Measurements from ENCODE around the gene PAPOLB.

The PAPOLB gene

DNA sequence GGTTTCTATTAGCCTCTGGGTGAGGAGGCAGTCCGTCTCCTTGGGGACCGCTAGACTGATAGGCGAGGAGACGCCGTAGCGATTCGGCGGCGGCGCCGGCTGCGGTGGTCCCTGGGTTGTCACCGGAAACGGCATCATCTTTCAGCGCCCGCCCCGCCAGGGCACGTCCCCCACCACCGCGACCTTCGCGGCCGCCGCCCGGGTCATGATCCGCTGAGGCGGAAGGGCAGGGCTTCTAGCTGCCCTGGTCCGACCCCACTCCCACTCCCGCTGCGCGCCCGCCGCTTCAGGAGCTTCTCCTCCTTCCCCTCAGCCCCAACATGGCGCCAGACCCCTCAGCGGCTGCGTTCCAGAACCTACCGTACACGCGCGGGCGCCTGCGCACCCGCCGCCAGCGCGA lies at the start of gene PAPOLB:
Gene PAPOLB, minus strand, starts transcription at position 358 of the 400 bp plus-strand sequence. Its CDS starts 220 bp downstream, at position 138.
- peaks cover 7% of the 10 kb centered on the region for H3K9me3 ChIP-seq
- no peaks in the 10 kb centered on the region for H3K36me3 ChIP-seq
- TF ChIP-seq, protein P1, sequence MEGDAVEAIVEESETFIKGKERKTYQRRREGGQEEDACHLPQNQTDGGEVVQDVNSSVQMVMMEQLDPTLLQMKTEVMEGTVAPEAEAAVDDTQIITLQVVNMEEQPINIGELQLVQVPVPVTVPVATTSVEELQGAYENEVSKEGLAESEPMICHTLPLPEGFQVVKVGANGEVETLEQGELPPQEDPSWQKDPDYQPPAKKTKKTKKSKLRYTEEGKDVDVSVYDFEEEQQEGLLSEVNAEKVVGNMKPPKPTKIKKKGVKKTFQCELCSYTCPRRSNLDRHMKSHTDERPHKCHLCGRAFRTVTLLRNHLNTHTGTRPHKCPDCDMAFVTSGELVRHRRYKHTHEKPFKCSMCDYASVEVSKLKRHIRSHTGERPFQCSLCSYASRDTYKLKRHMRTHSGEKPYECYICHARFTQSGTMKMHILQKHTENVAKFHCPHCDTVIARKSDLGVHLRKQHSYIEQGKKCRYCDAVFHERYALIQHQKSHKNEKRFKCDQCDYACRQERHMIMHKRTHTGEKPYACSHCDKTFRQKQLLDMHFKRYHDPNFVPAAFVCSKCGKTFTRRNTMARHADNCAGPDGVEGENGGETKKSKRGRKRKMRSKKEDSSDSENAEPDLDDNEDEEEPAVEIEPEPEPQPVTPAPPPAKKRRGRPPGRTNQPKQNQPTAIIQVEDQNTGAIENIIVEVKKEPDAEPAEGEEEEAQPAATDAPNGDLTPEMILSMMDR (IDR thresholded peaks at IDR 0.05) = no peak
- no peak within 1 kb of the TSS for H3K27ac ChIP-seq
- H3K4me3 ChIP-seq (ENCODE audit: low read depth in 1 of 2, low read length in 1 of 2) = no peak within 1 kb of the TSS
- no peaks in the 10 kb centered on the region for H3K4me1 ChIP-seq (ENCODE audit: control insufficient read depth in 1 of 2, insufficient read depth in 1 of 2, low read depth in 1 of 2, low read length in 1 of 2)
- H3K27me3 ChIP-seq = peaks cover 87% of the 10 kb centered on the region

DNA sequence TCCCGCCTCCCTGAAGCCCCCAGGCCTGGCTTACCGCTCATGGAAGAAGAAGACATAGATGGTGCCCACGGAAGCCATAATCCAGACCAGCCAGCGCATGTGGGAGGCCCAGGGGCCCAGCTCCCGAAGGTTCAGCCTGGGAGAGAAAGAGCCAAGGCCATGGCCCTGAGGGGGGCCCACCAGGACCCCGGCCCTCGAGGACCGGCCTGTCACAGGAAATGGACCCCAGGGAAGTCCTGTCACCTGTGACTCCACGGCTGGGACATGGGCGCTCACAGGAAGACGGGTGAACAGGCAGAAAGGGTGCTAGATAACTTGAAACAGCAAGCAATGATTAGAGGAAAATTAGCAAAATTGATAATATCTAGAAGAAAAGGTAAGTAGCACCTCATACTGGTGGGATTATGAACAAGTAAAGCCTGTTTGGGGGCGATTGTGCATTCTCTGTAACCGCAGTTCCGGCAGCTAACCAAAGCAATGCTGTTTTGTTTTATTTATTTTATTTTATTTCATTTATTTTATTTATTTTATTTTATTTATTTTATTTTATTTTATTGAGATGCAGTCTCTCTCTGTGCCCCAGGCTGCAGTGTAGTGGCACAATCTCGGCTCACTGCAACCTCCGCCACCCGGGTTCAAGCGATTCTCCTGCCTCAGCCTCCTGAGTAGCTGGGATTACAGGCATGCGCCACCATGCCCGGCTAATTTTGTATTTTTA lies 49.4 kb upstream of the PAPOLB start:
- H3K27ac ChIP-seq = no peak overlapping the region
- no peaks in the 10 kb centered on the region for H3K36me3 ChIP-seq
- no peak overlapping the region for H3K4me3 ChIP-seq (ENCODE audit: low read depth in 1 of 2, low read length in 1 of 2)
- TF ChIP-seq, protein P1 (IDR thresholded peaks at IDR 0.05) = no peak
- no peaks in the 10 kb centered on the region for H3K4me1 ChIP-seq (ENCODE audit: control insufficient read depth in 1 of 2, insufficient read depth in 1 of 2, low read depth in 1 of 2, low read length in 1 of 2)
- no peaks in the 10 kb centered on the region for H3K9me3 ChIP-seq
- H3K27me3 ChIP-seq = no peaks in the 10 kb centered on the region

DNA sequence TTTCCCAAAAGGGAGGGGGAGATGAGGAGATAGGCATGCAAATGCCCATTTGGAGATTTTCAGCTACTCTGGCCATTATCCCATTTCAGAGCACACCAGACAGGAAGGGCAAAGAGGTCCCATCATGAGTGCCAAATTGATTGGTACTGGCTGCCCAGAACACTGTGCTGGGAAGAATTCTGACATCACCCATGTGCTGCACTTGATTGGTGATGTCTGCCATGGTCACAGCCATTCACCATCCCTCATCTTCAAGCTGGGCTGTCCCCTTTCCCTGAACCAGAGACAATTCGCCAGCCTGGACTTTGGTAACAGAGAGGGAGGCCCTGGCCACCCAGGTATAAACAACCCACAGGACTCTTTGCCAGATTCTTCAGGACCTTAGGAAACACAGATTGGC lies 44.9 kb upstream of the PAPOLB start:
- no peaks in the 10 kb centered on the region for H3K36me3 ChIP-seq
- TF ChIP-seq, protein P1 (IDR thresholded peaks at IDR 0.05) = no peak
- no peak overlapping the region for H3K4me3 ChIP-seq (ENCODE audit: low read depth in 1 of 2, low read length in 1 of 2)

DNA sequence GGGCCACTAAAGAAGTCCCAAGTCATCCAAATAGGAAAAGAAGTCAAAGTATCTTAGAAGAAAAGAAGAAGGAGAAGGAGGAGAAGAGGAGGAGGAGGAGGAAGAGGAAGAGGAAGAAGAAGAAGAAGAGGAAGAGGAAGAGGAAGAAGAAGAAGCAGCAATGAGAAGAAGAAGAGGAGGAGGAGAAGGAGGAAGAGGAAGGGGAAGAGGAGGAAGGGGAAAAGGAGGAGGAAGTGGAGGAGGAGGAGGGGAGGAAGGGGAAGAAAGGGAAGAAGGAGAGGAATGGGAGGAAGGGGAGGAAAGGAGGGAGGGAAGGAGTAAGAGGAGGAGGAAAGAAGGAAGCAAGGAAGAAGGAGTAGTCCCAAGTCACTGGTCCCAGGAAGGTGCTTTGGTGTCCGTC lies 43.3 kb upstream of the PAPOLB start:
- Histone ChIP-seq H3K36me3 (no peaks in the 10 kb centered on the region), H3K4me1 (ENCODE audit: control insufficient read depth in 1 of 2, insufficient read depth in 1 of 2, low read depth in 1 of 2, low read length in 1 of 2) (no peaks in the 10 kb centered on the region), H3K9me3 (no peaks in the 10 kb centered on the region), H3K27ac (no peak overlapping the region), H3K4me3 (ENCODE audit: low read depth in 1 of 2, low read length in 1 of 2) (no peak overlapping the region), H3K27me3 (no peaks in the 10 kb centered on the region)
- TF ChIP-seq, protein P1 (IDR thresholded peaks at IDR 0.05) = no peak

More for the DNA sequence above, 44.9 kb upstream of the PAPOLB start:
- Histone ChIP-seq H3K9me3 (no peaks in the 10 kb centered on the region), H3K4me1 (ENCODE audit: control insufficient read depth in 1 of 2, insufficient read depth in 1 of 2, low read depth in 1 of 2, low read length in 1 of 2) (no peaks in the 10 kb centered on the region), H3K27ac (no peak overlapping the region), H3K27me3 (no peaks in the 10 kb centered on the region)

DNA sequence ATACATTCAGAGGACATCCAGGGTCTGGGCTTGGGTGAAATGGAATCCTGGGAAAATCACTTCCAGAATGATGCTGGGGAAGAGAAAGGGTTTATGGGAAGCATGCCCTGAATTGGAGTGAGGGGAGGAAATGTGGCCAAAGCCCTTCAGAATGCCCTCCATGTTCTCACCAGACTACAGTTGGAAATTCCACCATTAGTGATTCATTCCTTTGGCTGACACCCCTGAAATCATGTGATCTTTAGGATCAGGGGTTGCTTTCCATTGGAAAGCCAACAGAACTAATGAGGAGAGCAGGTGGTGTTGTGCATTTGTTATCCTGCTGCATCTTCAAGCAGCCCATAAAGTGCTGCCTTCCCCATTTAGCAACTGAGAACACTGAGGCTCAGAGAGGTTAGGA lies 42.5 kb upstream of the PAPOLB start:
- Histone ChIP-seq H3K36me3 (no peaks in the 10 kb centered on the region), H3K27ac (no peak overlapping the region), H3K4me1 (ENCODE audit: control insufficient read depth in 1 of 2, insufficient read depth in 1 of 2, low read depth in 1 of 2, low read length in 1 of 2) (no peaks in the 10 kb centered on the region), H3K9me3 (no peaks in the 10 kb centered on the region), H3K4me3 (ENCODE audit: low read depth in 1 of 2, low read length in 1 of 2) (no peak overlapping the region), H3K27me3 (no peaks in the 10 kb centered on the region)
- TF ChIP-seq, protein P1 (IDR thresholded peaks at IDR 0.05) = no peak

All from neutrophil (primary cell).